ENCODE measurements around the gene AIFM2.
A peak's percentile ranks its signal among the peaks of the same experiment; 100 is the strongest.
"Not testable (repeated sequence)": the region's sequence is repeated elsewhere in the genome, so short reads cannot be mapped to it uniquely, and the experiment has no call there.

AIFM2 gene

DNA sequence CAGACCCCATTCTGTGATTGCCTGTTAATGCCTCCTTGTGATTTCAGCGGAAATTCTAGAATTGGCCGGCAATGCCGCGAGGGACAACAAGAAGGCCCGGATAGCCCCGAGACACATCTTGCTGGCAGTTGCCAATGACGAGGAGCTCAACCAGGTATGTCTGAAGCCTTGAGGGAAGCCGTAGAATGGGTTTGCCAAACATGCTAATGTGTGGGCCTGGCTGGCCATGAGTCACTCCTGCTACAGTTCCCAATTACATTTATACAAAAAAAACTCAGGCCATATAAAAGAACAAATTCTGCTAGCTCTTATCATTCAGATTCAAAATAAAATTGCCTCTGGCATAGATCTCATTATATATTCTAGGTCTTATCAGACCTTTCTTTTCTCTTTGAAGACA is 42.6 kb downstream of the AIFM2 start:
- no peak for DNase-seq

GRCh38 chr10:70088308-70088698 is 44.3 kb downstream of the AIFM2 start:
- DNase-seq = no peak

- DNase-seq = no peak
These were observed 44.9 kb downstream of the AIFM2 start for GRCh38 chr10:70087616-70088307.

DNA sequence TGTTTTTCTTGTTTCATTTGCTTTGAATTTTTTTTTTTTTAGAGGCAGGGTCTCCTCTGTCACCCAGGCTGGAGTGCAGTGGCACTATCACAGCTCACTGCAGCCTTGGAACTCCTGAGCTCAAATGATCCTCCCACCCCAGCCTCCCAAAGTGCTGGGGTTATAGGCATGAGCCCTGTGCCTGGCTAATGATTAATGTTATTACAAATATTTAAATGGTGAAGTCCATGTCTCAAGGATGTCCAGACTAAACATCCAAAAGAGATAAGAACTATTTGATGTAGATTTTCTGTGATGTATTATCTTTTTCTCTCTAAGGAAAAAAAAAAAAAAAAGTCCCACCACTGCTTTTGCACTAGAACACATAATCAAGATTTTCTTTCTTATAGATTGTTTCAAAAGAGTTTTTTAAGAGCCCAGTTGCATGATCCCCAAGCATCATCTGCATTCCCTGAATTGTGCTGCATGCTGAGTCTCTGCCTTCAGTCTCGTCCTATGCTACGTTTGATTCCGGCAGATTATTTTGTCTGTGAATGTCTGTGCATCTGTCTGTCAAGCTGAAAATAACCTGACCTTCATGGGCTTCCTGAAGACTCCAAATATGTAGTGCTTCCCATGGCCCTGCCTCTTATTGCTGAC is 46.5 kb downstream of the AIFM2 start:
- DNase-seq = no peak

- no peak for DNase-seq
These were observed 48.4 kb downstream of the AIFM2 start for GRCh38 chr10:70084189-70084588.

- not testable (repeated sequence) for DNase-seq
These were observed 51.8 kb downstream of the AIFM2 start for GRCh38 chr10:70080789-70081188.

DNA sequence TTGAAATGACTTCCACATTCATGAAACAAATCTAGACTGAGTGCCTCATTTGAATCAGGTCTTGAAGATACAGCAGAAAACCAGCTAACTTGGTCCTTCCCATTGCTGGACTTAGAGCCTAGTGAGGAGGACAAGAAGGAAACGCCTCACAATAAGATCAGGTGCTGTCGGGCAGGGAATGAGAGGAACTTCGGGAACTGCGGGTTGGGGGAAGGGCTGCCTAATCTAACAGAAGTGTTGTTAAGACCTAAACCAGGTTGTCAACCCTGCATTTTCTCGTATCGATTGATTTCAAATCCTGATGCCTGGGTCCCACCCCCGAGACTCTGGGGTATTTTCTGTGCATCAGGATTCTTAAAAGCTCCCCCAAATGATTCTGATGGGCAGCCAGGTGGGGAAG is 53.7 kb downstream of the AIFM2 start:
- no peak for DNase-seq

DNA sequence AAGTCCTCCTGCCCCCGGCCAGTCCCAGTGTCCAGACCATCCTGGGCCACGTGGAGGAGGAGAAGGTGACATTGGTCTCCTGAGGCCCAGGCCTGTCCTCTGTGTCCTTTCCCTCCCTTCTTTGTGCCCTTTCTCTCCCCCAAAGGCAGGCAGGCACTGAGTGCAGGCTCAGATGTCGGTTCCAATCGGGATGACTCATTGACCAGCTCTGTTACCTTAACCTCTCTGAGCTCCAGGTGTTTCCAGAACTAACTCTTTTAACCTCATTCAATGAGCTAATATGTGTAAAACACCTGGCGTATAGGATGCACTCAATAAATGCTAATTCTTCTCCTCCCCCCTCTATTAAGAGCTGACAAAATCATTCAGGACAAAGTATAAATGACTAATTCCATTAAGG is 54.3 kb downstream of the AIFM2 start:
- DNase-seq = no peak

- DNase-seq = no peak
These were observed 57.7 kb downstream of the AIFM2 start for GRCh38 chr10:70074971-70075370.

DNA sequence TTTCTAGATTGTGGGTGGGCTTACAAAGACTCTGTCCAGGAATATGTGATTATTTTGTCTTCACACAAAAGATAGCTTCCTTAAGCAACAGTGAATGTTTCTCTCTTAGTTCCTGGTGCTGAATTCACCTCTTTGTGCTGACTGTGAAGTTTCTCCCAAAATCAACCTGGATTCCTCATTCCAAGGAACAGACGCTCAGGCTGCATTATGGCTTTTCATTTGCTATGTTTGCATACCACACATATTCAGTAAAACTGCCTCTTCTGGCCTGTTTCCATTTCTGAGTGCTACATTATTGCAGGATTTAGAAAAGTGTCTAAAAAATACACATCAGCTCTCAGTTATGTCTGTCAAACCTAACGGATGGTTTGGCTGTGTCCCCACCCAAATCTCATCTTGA is 58.5 kb downstream of the AIFM2 start:
- DNase-seq = no peak

- DNase-seq = no peak
These were observed 61.8 kb downstream of the AIFM2 start for GRCh38 chr10:70070834-70071233.

GRCh38 chr10:70069346-70069745 is 63.3 kb downstream of the AIFM2 start:
- DNase-seq = no peak

DNA sequence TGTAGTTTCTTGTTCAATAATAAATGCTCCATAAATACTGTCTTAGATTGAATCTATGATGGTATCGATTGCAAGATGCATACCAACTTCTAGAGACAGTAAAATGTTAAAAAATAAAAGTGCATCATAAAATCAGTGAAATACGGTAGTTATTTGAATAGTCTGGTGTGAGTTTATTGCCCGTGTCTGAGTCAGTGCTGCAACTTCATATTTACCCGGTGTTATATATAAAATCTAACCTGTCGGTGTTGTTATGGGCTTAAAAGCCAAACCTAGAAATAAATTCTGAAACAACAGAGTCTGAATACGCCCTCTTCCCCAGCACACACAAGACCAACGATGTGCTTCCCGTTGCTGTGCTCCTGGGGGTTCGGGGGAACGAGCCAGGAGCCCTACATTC is 63.7 kb downstream of the AIFM2 start:
- DNase-seq = peak; percentile 8

DNA sequence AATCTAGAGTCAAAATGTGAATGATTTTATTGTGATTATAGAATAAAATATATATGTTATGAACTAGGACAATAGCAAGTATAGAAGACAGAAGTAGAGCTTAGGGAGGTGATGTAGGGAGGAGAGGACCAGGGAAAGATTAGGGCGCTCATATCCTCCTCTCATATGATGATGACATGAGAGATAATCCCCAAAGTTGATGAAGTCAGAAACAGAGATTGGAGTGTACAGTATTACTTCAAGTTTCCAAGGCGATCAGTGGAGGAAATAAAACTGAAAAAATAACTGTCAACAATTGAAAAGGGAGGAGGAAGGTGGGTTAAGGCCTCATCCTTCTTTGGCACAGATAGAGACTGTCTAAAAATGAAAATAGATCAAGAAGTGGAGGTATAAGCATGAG is 65.0 kb downstream of the AIFM2 start:
- no peak for DNase-seq

- DNase-seq = no peak
These were observed 66.4 kb downstream of the AIFM2 start for GRCh38 chr10:70066190-70066589.

- no peak for DNase-seq
These were observed 68.1 kb downstream of the AIFM2 start for GRCh38 chr10:70064486-70064885.

DNA sequence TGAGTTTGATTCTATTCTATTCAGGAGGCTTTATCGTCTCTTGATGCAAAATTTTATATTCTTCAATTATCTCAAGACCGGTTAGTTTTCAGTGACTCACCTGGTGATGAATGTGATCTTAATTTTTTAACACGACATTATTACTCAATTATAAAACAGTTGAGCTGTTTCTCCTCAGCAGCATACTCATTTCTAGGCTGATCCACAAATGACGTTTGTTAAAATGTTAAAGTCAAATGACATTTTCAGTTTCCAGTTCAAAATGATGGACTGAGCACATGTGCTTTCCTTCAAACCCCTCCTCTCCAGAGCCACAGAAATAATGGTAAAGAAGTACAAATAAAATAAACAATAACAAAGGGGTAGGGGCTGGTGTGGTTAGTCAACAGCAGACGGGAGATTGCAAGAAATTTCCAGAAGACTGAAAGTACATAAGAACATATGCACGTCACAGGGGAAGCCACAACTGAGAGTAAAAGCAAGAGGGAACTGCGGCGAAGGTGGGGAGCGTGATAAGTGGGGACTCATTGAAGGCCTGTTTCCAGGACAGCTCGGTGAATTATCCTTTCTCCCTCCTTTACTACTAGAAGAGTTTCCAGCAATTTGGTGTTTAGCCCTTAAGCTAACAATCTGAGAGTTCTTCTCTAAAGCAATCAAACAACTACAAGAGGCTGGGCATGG is 69.1 kb downstream of the AIFM2 start:
- DNase-seq = no peak
